GM19372 (cell line): ENCODE measurements around the gene MYBL2.

Source experiments
- ATAC-seq: cut with Tn5 transposase; IDR thresholded peaks from one replicate; pipeline ENCODE4 v1.9.1; 2021; ENCODE audit warnings: mild to moderate bottlenecking, low read depth, moderate library complexity; ENCODE audit not compliant: unreplicated experiment

Gene MYBL2

DNA sequence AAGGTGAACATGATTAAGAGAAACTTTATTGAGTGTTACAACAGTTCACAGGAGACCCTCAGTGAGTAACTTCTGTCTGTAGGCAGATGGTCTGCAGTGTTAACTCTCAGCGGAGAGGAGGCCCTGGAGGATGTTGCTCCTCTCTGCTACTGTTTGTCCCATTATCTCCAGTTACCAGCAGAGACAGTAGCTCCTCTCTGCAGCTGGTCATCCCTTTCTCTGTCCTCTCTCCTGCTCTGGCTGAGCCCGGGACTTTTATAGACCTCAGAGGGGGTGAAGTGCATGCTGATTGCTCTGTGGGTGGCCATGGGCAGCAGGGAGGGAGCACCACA is 54.1 kb downstream of the MYBL2 start:
- no peak for ATAC-seq

DNA sequence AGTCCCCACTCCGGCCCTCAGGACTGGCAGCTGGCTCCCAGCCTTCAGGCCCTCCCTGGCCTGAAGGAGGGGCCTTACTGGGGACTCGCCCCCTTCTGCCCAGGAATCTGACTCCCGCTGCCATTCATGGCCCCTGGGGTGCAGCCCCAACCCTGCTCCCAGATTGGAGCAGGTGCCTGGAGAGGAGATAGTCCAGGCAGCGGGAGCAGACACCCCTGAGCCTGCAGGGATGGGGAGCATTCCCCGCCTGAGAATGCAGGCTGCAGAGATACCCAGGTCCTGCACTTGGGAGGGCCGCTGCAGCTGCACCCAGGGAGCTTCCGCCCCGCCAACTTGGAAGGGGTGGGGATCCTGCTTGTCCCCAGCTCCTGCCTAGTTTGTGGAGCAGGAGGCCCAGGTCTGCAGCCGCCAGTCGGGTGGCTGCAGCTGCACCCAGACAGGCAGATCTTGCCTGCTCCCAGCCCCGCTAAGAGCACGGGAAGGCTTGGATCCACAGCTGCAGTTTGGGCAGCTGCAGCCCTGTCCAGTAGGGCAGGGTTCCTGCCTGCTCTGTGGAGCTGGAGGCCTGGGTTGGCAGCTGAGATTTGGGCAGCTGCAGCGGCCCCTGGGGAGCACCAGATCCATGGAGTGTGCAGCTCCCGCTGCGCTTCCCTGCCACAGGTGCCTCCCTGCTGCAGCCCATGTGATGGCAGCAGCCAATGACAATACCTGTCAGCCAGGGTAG is 54.7 kb downstream of the MYBL2 start:
- no peak for ATAC-seq

DNA sequence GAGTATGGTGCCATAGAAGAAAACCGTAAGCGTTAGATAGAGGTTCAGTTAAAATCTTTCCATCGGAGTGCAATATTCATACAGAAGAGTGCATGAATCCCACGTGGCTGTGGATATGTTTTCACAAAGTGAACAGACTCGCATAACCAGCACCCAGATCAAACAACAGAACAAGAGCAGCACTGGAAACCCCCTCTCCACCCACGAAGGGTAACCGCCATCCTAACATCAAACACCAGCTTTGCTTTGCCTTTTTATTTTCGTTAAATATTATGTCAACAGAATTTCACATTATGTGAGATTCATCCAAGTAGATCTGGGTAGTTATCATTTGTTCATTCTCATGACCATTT is 55.2 kb downstream of the MYBL2 start:
- no peak for ATAC-seq

DNA sequence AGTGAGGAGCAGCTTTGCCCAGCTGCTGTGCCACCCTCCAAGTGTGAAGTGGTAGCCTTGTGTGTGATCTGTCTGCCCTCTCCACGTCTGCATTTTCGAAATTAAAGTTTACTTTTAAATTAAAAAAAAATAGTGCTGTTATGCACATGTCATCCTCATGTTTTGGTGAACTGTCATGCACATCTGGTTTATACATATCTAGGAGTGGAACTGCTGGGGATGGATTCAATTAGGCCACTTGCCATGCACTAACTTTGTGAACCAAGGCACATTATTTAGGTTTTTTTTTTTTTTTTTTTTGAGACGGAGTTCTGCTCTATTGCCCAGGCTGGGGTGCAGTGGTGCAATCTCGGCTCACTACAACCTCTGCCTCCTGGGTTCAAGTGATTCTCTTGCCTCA is 56.3 kb downstream of the MYBL2 start:
- no peak for ATAC-seq

DNA sequence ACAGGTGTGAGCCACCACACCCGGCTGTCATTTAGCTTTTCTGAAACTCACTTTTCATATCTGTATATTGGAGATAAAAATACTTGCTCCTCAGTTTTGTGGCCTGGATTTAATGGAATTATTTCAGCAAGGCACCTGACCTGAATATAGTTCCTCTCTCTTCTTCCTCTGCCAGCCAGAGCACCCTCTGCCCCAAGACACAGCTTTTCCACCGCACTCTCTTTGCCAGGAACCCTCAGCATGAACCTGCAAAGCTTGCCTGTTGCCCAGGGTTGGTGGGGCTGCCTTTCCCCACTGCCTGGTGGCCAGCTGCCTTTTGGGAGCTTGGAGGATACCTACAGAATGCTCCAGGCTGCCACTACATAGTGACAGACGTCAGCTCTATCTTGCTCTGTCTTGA is 56.8 kb downstream of the MYBL2 start:
- no peak for ATAC-seq

DNA sequence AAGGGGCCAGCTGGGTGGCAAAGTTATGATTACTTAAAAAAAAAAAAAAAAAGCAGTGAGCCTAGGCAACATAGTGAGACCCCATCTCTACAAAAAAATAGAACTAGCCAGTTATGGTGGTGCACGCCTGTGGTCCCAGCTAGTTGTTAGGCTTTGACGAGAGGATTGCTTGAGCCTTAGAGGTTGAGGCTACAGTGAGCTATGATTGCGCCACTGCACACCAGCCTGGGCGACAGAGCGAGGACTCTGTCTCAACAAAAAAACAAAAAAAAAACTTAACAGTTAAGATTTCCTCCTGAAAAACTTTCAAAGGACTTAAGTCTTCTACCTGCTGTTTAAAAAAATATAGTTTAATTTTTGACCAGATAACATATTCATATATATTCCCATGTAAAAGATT is 57.5 kb downstream of the MYBL2 start:
- no peak for ATAC-seq

DNA sequence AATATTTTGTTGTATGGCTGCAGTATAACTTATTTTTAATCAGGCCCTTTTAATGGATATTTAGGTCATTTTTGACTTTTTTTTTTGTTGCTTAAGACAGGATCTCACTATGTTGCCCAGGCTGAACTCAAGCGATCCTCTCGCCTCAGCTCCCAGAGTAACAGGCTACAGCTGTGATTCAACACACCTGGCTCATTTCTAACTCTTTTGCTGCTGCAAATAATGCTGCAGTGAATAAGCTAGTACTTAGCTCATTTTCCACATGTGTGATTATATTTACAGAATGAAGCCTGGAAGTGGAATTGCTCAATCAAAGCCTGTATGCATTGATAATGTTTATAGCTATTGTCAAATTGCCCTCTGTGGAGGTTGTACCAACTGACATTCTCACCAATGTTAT is 58.8 kb downstream of the MYBL2 start:
- no peak for ATAC-seq

DNA sequence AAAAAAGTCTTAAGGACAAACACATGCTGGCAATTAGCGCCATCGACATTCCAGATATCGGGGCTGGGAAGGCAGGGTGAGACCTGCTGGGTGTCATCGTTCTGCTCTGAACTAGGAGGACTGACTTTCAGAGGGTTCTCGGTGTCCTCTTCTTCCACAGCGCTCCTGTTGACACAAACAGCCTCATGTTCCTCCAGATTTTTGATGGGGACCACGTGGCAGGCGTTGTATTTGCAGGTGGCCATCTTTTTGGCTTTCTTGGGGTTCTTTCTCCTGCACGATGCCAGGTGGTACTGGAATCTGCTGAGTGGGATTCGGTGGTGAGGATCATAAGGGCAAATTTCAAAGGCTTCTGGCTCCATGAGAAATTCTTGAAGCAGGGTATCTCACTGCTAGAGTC is 59.4 kb downstream of the MYBL2 start:
- no peak for ATAC-seq

DNA sequence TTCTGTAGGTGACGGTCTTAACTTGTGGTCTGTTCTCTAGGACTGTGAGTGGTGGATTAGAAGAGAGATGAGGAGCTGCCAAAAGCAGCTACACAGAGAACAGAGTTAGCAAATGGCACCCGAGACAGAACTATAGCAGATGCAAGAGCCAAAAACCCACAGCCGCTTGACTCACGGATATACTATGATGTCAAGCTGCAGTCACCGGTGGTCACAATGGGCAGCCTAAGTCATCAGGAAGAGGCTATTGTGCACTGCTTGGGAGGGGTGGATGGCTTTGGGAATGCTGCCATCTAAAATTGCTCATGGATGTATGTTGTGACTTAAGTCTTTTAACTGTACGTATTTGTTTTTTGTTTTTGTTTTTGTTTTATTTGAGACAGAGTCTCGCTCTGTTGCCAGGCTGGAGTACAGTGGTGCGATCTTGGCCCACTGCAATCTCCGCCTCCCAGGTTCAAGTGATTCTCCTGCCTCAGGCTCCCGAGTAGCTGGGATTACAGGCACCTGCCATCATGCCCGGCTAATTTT is 60.0 kb downstream of the MYBL2 start, which contains the start of gene GTSF1L:
GTSF1L (minus strand) TSS at position 192 of the 528 bp plus-strand sequence. CDS start 308 bp downstream, outside the sequence.
- no peak for ATAC-seq

DNA sequence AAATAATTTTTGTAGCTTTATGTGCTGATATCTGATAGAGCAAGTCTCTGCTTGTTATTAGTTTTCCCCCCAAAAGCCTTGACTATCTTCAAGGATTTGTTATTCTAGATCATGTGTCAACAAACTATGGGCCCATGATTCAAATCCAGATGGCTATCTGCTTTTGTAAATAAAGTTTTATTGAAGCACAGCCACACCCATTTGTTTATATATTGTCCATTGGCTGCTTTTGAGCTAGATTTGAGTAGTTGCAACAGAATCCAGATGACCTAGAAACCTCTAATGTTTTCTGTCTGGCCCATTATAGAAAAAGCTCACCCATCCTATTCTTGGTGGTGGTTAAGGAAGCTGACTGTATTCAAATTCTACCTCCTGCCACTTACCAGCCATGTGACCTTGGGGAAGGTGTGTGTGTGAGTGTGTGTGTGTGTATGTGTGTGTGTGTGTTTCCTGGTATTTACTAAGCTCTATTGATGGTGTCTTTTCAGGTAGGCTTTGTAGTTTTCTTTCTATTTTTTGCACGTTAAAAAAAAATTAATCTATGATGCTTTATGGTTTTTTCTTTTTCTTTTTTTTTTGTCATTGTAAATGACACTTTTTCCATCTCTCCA is 61.2 kb downstream of the MYBL2 start:
- no peak for ATAC-seq

DNA sequence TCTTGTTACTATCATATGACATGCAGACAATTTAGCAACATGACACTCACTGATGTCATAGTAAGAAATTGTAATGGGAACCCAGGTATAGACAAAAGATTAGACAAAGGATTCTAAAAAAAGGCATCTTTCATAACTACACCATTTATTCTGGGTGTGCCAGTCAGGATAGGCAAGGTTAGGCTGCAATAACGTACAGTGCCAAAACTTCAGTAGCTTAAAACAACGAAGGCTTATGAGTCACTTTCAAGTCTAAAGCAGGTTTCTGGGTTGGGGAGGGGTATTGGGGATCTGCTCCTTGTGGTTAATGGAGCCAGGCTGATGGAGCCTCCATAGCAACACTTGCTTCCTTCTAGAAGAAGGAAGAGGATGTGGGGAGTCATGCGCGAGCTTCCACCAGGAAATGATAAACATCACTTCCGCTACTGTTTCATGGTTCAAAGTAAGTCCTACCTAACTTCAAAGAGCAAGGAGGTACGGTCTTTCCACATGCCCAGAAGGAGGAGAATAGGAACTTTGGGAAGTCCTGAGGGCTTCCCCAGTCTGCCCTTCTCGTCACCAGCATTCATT is 61.9 kb downstream of the MYBL2 start:
- ATAC-seq, result no peak

DNA sequence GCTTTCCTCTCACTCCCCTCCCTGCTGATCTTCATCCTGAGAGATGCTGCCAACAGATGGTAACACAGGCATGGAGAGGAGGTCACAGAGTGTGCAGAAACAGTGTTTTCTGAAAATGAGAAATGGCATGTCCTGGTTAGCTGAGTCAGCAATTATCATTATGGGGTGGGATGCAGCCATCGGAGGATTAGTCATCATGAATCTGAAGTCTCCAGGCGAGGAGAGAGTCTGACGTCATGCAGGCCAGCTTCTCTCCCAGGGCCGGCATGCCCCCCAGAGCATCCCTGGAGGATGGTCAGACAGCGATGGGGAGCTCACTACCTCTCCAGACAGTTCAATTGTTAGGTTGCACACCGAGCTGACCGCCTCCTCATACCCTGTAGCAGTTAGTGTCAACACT is 64.6 kb downstream of the MYBL2 start:
- no peak for ATAC-seq

DNA sequence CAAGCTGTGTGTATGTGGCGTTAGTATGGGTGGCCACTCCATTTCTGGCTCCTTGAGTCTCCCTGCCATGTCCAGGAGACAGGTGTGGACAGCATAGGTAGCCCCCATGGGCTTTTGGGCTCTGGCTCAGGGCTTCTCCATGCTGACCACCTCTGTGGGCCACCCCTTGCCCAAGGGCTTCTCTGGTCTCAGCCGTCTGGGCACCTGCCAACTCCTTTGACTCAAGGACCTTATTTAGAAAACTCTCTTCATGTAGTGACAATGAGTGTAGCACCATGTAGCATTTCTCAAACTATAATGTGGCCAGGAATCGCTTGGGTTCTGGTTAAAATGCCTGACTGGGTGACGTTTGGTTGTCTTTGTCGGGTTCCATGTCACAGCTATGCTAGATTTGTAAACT is 65.0 kb downstream of the MYBL2 start:
- no peak for ATAC-seq

DNA sequence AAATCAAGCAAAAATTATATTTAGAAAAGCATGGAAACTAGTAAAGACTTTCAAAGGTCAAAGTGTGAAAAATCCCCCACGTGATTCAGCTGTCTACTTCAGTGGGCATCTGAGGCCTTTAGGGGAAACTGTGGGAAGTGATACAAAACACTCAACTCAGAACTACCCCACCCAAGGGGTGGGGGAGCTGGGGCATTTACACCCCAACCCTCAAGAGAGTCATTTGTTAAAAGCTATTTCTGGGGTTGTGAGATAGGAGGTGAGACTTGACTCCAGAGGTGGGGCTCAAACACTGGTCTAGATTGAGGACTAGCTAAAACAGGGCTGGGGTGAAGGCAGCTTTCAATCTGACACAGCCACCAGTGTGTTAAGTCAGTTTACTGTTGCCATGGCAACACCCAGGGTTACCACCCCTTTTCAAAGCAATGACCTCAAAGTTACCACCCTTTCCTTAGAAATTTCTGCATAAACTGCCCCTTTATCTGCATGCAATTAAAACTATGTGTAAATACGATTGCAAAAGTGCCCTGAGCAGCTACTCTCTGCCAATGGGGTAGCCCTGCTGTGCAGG is 69.8 kb downstream of the MYBL2 start:
- peak; percentile 62 for ATAC-seq

DNA sequence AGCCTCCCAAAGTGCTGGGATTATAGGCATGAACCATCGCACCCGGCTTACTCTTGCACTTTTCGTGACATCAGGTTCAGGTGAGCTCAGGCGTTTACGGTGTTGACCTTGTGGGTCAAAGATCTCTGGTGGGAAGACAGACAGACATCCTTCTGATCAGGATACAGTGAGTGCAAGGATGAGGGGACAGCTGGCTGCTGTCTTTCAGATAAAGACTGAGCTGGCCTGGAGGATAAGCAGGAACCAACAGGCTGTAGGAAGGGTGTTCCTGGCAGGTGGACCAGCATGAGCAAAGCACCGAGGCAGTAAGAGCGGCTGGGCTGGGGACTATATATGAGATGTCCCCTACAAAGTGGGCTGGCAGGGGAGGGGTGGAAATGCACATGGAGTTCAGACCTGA is 71.0 kb downstream of the MYBL2 start:
- ATAC-seq, result no peak

DNA sequence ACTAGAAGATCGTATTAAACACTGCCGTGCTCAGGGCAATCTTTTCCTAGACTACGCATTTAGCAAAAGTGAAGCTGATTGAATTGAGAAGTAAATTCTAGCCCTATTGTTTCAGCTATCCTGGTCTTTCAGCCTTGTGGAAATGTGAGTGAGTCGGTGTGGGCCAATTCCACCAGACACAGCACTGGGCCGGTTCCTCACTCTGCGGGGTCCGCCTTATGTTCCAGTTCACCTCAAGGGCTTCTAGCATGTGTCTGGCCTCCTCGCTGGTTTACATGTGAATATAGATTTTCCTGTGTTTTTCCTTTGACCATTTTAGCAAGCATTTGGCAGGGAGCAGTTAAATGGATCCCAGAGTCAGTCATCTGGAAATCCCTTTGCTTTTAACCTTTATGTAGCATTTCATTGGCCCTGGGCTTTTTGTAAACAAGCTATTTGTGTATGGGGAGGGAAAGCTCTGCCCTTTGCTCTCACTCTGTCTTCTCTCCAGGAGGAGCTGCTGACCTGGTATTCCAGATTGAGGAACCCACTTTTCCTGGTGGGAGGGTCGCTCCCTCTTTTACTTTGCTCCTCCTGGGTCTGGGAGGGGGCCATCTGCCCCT is 72.3 kb downstream of the MYBL2 start:
- no peak for ATAC-seq

DNA sequence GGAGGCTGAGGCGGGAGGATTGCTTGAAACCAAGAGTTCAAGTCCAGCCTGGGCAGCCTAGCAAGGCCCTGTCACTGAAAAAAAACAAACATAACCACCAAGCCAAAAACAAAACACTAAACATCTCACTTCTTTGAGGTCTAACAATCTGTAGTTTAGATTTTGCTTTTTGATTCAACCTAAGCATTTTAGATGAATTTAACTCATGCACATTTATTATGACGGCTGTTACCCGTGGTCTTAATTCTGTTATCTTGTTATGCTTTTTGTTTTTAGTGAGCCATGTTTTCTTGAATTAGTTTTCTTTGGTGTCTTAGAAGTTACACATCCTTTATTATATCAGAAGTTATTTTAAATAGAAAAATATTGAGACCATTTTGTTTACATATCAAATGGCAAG is 73.7 kb downstream of the MYBL2 start:
- no peak for ATAC-seq

DNA sequence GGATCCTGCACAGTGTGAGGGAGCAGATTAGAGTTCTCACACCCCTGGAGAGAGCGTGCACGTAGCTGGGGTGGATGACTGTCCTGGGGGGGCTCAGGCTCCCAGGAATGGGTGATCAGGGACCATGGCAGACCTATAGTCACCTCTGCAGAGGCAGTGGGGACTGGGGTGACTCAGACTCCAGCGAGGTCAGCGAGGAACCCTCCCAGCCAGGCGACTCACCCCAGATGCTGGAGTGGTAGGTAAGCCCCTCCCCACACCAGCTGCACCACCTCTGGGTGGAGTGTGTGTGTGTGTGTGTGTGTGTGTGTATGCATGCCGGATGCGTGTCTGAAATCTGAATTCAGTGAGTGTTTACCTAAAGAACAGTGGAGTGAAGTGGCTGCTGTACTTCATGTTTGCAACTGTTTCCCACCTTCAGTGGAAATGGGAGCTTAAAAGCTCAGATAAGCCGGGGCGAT is 77.3 kb downstream of the MYBL2 start:
- ATAC-seq, result no peak

DNA sequence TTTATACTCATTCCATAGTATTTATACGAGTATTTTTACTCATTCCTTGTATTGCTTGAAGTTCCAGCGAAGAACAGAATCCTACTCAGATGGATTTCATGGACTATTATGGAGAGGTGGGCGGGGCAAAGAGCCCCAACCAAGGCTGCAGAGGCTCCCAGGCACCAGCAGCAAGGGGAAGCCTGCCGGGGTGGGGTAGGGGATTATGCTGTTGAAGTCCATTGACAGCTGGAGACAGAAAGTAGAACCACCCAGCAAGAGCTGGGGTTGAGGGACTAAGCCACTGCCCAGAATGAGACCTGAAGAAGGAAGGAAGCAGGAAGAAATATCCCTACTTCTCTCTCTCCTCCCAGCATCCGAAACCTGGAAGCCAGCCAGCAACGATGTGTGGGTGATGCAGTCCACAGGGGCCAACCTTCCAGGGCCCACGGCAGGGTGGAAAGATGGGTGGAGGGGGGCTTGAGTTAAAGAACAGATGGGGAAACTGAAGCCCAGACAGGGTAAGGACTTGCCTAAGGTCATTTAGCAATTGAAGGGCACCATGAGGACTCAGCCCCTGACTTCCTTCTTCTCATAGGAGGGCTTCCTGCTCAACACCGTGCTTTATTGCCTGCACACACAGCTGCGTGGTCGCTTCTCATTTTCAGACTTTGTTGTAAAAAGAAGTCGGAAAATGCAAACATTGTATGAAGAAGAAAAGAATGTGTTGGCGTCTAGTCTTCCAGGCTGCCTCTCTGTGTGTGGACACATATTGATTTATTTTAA is 78.2 kb downstream of the MYBL2 start:
- ATAC-seq, result no peak

DNA sequence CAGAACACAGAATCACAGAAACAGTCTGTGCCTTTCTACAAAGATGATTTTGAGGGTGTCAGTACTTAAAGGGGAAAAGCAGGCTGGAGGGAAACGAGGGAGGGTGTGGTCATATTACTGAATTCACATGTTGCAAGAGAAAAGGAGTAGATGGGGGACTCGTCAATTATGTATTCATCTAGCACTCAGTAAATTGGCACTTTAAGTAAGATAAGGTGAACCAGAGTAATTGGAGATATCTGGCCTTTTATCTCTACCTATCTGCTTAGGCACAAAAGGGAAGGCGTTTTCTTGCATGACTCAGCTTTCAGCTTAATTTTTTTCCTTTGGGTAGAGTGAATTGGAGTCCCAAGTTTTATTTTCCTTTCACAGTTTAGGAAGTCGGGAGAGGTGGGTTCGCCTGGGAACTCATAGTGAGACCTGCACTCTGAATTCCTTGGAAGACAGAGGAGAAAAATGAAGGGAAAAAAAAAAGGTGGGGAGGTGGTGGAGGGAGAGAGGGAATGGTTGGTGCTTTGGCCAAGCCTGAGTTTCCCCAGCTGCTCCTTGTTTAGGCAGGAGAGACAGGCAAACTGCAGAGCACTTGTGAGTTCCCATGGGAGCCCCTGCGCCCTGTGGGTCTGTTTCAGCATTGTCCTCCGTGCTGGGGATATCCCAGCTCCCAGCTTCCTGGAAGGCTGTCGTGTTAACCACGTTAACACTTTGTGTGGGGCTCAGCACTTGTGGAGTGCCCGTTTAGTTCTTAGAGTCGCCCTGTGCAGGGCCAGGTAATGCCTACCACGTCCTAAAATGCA is 79.6 kb downstream of the MYBL2 start:
- no peak for ATAC-seq
